Upper lobe of left lung (tissue), 6 donors: ENCODE data around the gene COQ10A. TPM values are rescaled to one million over a fixed set of nuclear protein-coding genes. Genes with fewer than 3 reads are reported as not detected.
A peak's percentile ranks its signal among the peaks of the same experiment; 100 is the strongest.

Experiments used
- ATAC-seq, 2 donors: fragments of 200-7000 bp; cut with Tn5 transposase; one replicate each; pipeline ENCODE4 v1.9.1; 2022; ENCODE audit warnings: mild to moderate bottlenecking in 2 of 2, moderate library complexity in 2 of 2; ENCODE audit not compliant: low FRiP score in 2 of 2
- DNase-seq, 2 donors: peaks; one replicate each; pipeline ENCODE4 v3.0.0-alpha.2; 2019 to 2020
- H3K27ac ChIP-seq, 4 donors: fragments of 200-600 bp; sonication (generic); one replicate each; pipeline ENCODE4 v1.5.1; 2016 to 2019
- H3K27me3 ChIP-seq, 4 donors: fragments of 200-600 bp; sonication (generic); one replicate each; pipeline ENCODE4 v1.5.1; 2017 to 2019
- H3K36me3 ChIP-seq, 4 donors: fragments of 200-600 bp; sonication (generic); one replicate each; pipeline ENCODE4 v1.5.1; 2016 to 2019
- H3K4me1 ChIP-seq, 4 donors: fragments of 200-600 bp; sonication (generic); one replicate each; pipeline ENCODE4 v1.5.1; 2018 to 2019
- H3K4me3 ChIP-seq, 4 donors: fragments of 200-600 bp; sonication (generic); one replicate each; pipeline ENCODE4 v1.5.1; 2017 to 2019; ENCODE audit warnings: mild to moderate bottlenecking in 2 of 4, moderate library complexity in 1 of 4
- H3K9me3 ChIP-seq, 4 donors: fragments of 200-600 bp; sonication (generic); one replicate each; pipeline ENCODE4 v1.5.1; 2018 to 2019
- EP300 ChIP-seq, 4 donors: sonication (generic); formaldehyde crosslinking; IDR thresholded peaks; one replicate each; pipeline ENCODE4 v1.5.1; 2017; ENCODE audit warnings: antibody characterized with exemption in 4 of 4, control low read depth in 2 of 4
- POLR2A ChIP-seq, 4 donors: fragments of 450-650 bp; IDR thresholded peaks; one replicate each; pipeline ENCODE4 v1.5.1; 2016 to 2017; ENCODE audit warnings: antibody characterized with exemption in 4 of 4, mild to moderate bottlenecking in 2 of 4
- POLR2AphosphoS5 ChIP-seq, 2 donors: sonication (generic); formaldehyde crosslinking; IDR thresholded peaks; one replicate each; pipeline ENCODE4 v1.5.1; 2017; ENCODE audit warnings: antibody characterized with exemption in 2 of 2
- WGBS, 2 donors: methylation state at CpG; one replicate each; pipeline ENCODE4 v1.1.5; 2017 to 2018; 5-methylcytosine and 5-hydroxymethylcytosine counted together
- total RNA-seq, 6 donors: library from RNA; depleted of rRNA in 4 of 6; stranded (reverse); fragments of >200 nt in 4 of 6; gene quantifications; one replicate each; pipeline versions ENCODE4 v1.1.0 to v1.2.1, GENCODE V29; 2016 to 2021
- TF ChIP-seq, protein P1 (sequence below), 6 experiments: fragments of 450-650 bp in 4 of 6; fragments of 200-600 bp in 2 of 6; sonication (generic) in 2 of 6; IDR thresholded peaks; one replicate each; pipeline ENCODE4 v1.5.1; 2016 to 2019; ENCODE audit warnings: antibody characterized with exemption in 6 of 6
- donor health status: DM: no; HTN: no; CAD: no; lungs with moderate emphysema.
- donor health status: DM: no; HTN: yes; CAD: no; lungs with severe emphysema.

Gene COQ10A
- total RNA-seq, 6 donors from 2014 or later, result 12.8 to 26.3 (median 17.5) TPM

- peak; percentile 95 to 99 for TF ChIP-seq POLR2AphosphoS5 (IDR thresholded peaks at IDR 0.05)
- peak in 3 of 4 donors; percentile 90 to 98 (median 98) for TF ChIP-seq POLR2A (IDR thresholded peaks at IDR 0.05)
- peak in 1 of 4 donors; percentile 3 for TF ChIP-seq EP300 (IDR thresholded peaks at IDR 0.05)
- TF ChIP-seq, protein P1, sequence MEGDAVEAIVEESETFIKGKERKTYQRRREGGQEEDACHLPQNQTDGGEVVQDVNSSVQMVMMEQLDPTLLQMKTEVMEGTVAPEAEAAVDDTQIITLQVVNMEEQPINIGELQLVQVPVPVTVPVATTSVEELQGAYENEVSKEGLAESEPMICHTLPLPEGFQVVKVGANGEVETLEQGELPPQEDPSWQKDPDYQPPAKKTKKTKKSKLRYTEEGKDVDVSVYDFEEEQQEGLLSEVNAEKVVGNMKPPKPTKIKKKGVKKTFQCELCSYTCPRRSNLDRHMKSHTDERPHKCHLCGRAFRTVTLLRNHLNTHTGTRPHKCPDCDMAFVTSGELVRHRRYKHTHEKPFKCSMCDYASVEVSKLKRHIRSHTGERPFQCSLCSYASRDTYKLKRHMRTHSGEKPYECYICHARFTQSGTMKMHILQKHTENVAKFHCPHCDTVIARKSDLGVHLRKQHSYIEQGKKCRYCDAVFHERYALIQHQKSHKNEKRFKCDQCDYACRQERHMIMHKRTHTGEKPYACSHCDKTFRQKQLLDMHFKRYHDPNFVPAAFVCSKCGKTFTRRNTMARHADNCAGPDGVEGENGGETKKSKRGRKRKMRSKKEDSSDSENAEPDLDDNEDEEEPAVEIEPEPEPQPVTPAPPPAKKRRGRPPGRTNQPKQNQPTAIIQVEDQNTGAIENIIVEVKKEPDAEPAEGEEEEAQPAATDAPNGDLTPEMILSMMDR (IDR thresholded peaks at IDR 0.05), result peak in 4 of 6 experiments; percentile 8 to 50 (median 18)
- ATAC-seq (peak; percentile 92 to 96), DNase-seq (peak; percentile 99)
- peak within 1 kb of the TSS; percentile 79 to 96 (median 84) for H3K4me3 ChIP-seq
- H3K27me3 ChIP-seq, result no peaks in the 10 kb centered on the region
- H3K9me3 ChIP-seq, result no peaks in the 10 kb centered on the region
- 0 to 1% methylated on average over 31 to 34 of the region's 42 CpGs for WGBS, 2 donors
- H3K36me3 ChIP-seq, result peaks cover 0 to 8% (median 0%) of the 10 kb centered on the region in 4 donors
- H3K27ac ChIP-seq, result peak within 1 kb of the TSS; percentile 96 to 100 (median 96)
- peaks cover 39 to 52% (median 42%) of the 10 kb centered on the region in 4 donors for H3K4me1 ChIP-seq
Measured at GRCh38 chr12:56221757-56222530, 44.8 kb upstream of the COQ10A start, which contains the start of gene RNF41. RNF41 (minus strand) TSS chr12:56221922; CDS start chr12:56214047, 7,875 bp downstream.

DNA sequence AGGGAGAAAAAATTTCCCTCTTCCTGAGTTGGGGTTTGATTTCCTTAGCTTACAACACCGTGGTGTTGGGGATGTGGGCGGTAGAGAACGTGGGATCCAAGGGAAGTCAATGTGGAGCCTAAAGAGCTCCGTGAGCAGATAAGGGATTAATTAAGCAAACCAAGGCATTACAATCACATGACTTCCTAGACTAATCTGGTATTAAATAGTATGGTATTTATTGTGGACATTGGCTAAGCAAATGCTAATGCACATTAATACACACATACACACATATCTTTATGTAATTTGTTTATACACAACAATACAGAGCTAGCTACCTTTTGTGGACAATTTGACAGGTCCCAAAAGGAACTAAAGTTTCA, 44.2 kb upstream of the COQ10A start:
- Histone ChIP-seq H3K27me3 (no peaks in the 10 kb centered on the region), H3K36me3 (peaks cover 0 to 5% (median 0%) of the 10 kb centered on the region in 4 donors), H3K4me1 (peaks cover 38 to 52% (median 41%) of the 10 kb centered on the region in 4 donors), H3K9me3 (no peaks in the 10 kb centered on the region), H3K4me3 (peak overlapping the region; percentile 26 to 96 (median 84)), H3K27ac (peak overlapping the region; percentile 96 to 100 (median 96))
- ATAC-seq (no peak), DNase-seq (no peak)
- WGBS, 2 donors, result 5 to 20% methylated on average over 4 of the region's 4 CpGs
- TF ChIP-seq EP300 (IDR thresholded peaks at IDR 0.05) (no peak), POLR2A (IDR thresholded peaks at IDR 0.05) (no peak), POLR2AphosphoS5 (IDR thresholded peaks at IDR 0.05) (no peak)
- TF ChIP-seq, protein P1 (IDR thresholded peaks at IDR 0.05), result no peak

DNA sequence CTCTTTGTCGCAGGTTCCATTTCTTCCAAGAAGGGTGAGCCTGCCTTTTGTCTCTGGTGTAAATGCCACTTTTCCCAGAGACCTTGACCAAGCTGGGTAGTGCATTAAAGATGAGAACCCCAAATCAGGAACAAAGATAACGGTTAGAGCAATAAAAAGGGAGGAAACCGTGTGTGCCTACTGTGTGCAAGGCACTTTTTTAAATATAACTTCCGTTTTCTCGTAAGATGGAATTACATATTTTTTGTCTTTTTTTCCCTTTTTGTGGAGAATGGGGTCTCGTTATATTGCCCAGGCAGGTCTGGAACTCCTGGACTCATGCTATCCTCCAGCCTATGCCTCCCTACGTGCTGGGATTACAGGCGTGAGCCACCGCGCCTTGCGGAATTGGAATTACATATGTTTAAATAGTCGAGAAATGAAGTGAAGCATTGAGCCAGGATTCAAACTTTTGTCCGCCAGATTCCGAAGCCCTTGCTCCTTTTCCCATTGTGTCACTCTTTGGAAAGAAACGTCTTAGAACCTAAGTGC, 43.1 kb upstream of the COQ10A start:
- DNase-seq, result no peak
- Histone ChIP-seq H3K4me3 (peak overlapping the region in 3 of 4 donors; percentile 58 to 65 (median 62)), H3K36me3 (peaks cover 0 to 7% (median 0%) of the 10 kb centered on the region in 4 donors), H3K4me1 (peaks cover 37 to 52% (median 41%) of the 10 kb centered on the region in 4 donors), H3K27ac (peak overlapping the region; percentile 74 to 100 (median 90)), H3K27me3 (no peaks in the 10 kb centered on the region), H3K9me3 (no peaks in the 10 kb centered on the region)
- TF ChIP-seq POLR2AphosphoS5 (IDR thresholded peaks at IDR 0.05) (no peak), EP300 (IDR thresholded peaks at IDR 0.05) (no peak), POLR2A (IDR thresholded peaks at IDR 0.05) (no peak)
- TF ChIP-seq, protein P1 (IDR thresholded peaks at IDR 0.05), result no peak
- no peak for ATAC-seq
- 25 to 32% methylated on average over 15 of the region's 15 CpGs for whole genome bisulfite sequencing, 2 donors

- Histone ChIP-seq H3K27me3 (no peaks in the 10 kb centered on the region), H3K4me1 (peaks cover 37 to 51% (median 41%) of the 10 kb centered on the region in 4 donors), H3K36me3 (peaks cover 0 to 13% (median 0%) of the 10 kb centered on the region in 4 donors), H3K4me3 (peak within 1 kb of the TSS; percentile 58 to 65 (median 60)), H3K9me3 (no peaks in the 10 kb centered on the region), H3K27ac (peak within 1 kb of the TSS; percentile 96 to 100 (median 96))
- peak; percentile 92 to 93 for ATAC-seq
- 0 to 1% methylated on average over 13 to 27 of the region's 41 CpGs for WGBS, 2 donors
- TF ChIP-seq, protein P1 (IDR thresholded peaks at IDR 0.05), result peak; percentile 90 to 99 (median 97)
- TF ChIP-seq POLR2AphosphoS5 (IDR thresholded peaks at IDR 0.05), result peak; percentile 67 to 74
- TF ChIP-seq EP300 (IDR thresholded peaks at IDR 0.05), result no peak
- peak in 2 of 4 donors; percentile 18 to 46 for TF ChIP-seq POLR2A (IDR thresholded peaks at IDR 0.05)
- peak; percentile 98 for DNase-seq
Measured at GRCh38 chr12:56224102-56224701, 42.5 kb upstream of the COQ10A start, which contains the start of gene NABP2. NABP2 (plus strand) TSS chr12:56224342; CDS start chr12:56224857, 515 bp downstream.
